Left ventricle myocardium inferior (tissue), 1 donor: Measurements from ENCODE around the gene HOXA3. TPM values are rescaled to one million over a fixed set of nuclear protein-coding genes. Genes with fewer than 3 reads are reported as not detected.

ENCODE experiments used
- DNase-seq: peaks from one replicate; pipeline ENCODE4 v3.0.0-alpha.2; 2020
- H3K27ac ChIP-seq: fragments of 200-600 bp; replicated peaks from 2 replicates; pipeline ENCODE4 v1.8.0; 2021
- H3K27me3 ChIP-seq: fragments of 200-600 bp; 2 replicates; pipeline ENCODE4 v1.8.0; 2021; ENCODE audit warnings: low read depth
- H3K36me3 ChIP-seq: fragments of 200-600 bp; 2 replicates; pipeline ENCODE4 v1.8.0; 2021
- H3K4me1 ChIP-seq: fragments of 200-600 bp; 2 replicates; pipeline ENCODE4 v1.8.0; 2021
- H3K4me3 ChIP-seq: fragments of 200-600 bp; 2 replicates; pipeline ENCODE4 v1.8.0; 2021; ENCODE audit warnings: mild to moderate bottlenecking, moderate library complexity
- H3K9me3 ChIP-seq: fragments of 200-600 bp; replicated peaks from 2 replicates; pipeline ENCODE4 v1.8.0; 2021
- intact Hi-C: fragments of 100-400 bp; cut with micrococcal nuclease; formaldehyde crosslinking; loops from one replicate; pipeline ENCODE4 v1.11.0; 2022
- total RNA-seq: library from RNA; stranded (reverse); fragmentation: NEBNext Ultra II Directional; extraction: Animal tissue kit (Norgen Biotek cat#: 25700); gene quantifications from one replicate; pipeline ENCODE4 v1.2.1, GENCODE V29; 2021
- TF ChIP-seq, protein P1 (sequence below): fragments of 200-600 bp; IDR thresholded peaks from 2 replicates; pipeline ENCODE4 v1.8.0; 2021; ENCODE audit warnings: antibody characterized with exemption, mild to moderate bottlenecking, borderline replicate concordance
- donor health status: DM: no; HTN: yes; CAD: no; lungs with severe emphysema.

HOXA3 gene
- total RNA-seq, 1 donor from 2014 or later, result not detected

DNA sequence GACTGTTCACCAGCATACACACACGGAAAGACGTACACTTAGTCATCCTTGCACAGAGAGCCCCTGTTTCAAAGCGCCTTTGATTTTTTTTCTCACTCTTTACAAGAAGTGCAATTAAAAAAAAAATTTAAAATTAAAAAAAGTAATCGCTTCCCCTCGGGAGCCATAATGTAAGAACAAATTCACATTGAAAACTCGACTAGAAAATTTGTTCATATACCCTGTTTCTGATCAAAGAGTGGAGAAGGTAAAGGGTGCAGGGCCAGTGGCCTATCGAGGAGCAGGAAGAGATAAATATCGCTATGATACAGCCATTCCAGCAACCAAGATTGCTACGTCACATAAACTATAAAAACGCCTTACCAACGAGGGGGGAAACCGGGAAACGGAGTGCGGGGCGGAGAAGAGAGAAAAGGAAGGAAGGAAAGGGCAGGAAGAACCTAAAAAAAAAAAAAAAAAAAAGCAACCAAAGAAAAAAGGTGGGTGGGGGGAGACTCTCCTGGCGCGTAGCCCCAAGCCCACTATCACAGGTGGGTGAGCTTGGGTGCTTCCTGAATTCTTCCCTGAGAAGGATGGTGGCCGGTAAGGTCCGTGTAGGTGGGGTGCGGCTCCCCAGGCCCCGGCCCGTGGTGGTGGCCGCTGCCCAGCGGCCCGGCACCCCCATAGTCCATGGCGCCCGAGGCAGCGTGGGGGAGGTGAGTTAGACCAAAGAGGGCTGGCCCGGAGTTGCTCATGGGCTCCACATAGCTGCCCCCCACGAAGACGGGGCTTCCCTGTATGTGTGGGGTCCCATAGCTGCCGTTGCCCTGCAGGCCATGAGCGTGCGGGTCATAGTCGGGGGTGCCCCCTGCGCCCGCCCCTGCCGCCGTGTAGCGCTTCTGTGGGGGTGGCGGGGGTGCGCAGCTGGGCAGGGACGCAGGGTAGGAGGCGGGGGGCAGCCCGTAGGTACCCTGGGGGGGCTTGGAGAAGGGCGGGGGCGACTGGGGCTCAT is 44.7 kb downstream of the HOXA3 start:
- peaks cover 100% of the 10 kb centered on the region for H3K27me3 ChIP-seq
- no peaks in the 10 kb centered on the region for H3K36me3 ChIP-seq
- no peak for DNase-seq
- H3K4me1 ChIP-seq, result peaks cover 22% of the 10 kb centered on the region
- TF ChIP-seq, protein P1, sequence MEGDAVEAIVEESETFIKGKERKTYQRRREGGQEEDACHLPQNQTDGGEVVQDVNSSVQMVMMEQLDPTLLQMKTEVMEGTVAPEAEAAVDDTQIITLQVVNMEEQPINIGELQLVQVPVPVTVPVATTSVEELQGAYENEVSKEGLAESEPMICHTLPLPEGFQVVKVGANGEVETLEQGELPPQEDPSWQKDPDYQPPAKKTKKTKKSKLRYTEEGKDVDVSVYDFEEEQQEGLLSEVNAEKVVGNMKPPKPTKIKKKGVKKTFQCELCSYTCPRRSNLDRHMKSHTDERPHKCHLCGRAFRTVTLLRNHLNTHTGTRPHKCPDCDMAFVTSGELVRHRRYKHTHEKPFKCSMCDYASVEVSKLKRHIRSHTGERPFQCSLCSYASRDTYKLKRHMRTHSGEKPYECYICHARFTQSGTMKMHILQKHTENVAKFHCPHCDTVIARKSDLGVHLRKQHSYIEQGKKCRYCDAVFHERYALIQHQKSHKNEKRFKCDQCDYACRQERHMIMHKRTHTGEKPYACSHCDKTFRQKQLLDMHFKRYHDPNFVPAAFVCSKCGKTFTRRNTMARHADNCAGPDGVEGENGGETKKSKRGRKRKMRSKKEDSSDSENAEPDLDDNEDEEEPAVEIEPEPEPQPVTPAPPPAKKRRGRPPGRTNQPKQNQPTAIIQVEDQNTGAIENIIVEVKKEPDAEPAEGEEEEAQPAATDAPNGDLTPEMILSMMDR, result no peak
- H3K4me3 ChIP-seq, result peak overlapping the region; percentile 50
- intact Hi-C loops, result no loop called here
- H3K27ac ChIP-seq, result peak overlapping the region; percentile 73
- no peaks in the 10 kb centered on the region for H3K9me3 ChIP-seq

DNA sequence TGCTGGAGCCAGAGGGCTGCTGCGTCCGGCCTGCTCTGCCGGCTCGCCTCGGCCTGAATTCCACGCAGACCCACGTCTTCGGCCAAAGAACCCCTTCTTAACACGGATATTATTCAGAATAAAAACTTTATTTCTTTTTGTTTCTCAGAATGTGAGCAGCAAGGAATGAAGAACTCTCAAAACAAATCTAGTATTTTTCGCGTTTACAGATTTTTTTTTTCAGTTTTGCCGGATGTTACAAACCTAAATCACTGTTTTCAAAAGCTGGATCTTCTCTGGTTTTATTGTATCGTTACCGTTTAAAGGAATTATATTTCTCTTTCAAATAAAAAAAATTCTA is 45.5 kb downstream of the HOXA3 start:
- peaks cover 22% of the 10 kb centered on the region for H3K4me1 ChIP-seq
- peak overlapping the region; percentile 50 for H3K4me3 ChIP-seq
- H3K9me3 ChIP-seq, result no peaks in the 10 kb centered on the region
- H3K27ac ChIP-seq, result peak overlapping the region; percentile 73
- DNase-seq, result no peak
- TF ChIP-seq, protein P1, result no peak
- peaks cover 100% of the 10 kb centered on the region for H3K27me3 ChIP-seq
- no peaks in the 10 kb centered on the region for H3K36me3 ChIP-seq
- intact Hi-C loops, result no loop called here

DNA sequence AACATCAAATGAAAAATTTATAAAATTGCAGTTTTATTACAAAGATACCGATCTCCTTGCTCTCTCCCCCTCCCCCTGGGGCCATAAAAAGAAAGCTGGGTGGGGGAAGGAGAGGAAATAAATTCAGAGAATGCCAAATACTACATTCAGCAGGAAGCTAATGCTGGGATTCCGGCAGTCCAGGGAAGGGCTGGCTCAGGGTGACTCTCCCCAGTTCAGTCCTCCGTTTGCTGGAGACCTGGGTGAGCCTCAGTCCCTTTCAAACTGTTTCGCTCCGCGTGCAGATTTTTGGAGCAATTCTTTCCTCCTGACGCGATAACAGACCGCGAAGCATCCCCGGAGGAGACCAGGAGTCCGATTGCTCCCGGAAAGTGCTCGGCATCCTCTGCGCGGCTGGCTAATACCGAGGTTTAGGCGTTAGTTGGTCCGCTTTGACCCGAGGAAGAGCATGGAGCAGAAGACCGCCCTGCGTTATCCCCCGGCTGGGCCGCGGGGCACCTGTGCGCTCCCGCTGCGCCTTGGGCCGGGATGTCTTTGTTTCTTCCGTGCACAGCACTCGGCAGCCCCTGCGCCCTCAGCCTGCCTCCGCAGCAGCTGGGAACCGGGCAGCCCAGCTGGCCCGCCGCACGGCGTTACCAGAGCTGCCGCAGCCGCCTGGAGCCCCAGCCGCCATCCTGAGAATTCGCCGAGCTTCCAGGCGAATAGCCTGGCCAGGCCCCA is 46.0 kb downstream of the HOXA3 start:
- TF ChIP-seq, protein P1, result no peak
- no peak for DNase-seq
- Histone ChIP-seq H3K27ac (peak overlapping the region; percentile 73), H3K36me3 (no peaks in the 10 kb centered on the region), H3K4me1 (peaks cover 25% of the 10 kb centered on the region), H3K27me3 (peaks cover 100% of the 10 kb centered on the region), H3K4me3 (peak overlapping the region; percentile 50), H3K9me3 (no peaks in the 10 kb centered on the region)
- intact Hi-C loops, result no loop called here

DNA sequence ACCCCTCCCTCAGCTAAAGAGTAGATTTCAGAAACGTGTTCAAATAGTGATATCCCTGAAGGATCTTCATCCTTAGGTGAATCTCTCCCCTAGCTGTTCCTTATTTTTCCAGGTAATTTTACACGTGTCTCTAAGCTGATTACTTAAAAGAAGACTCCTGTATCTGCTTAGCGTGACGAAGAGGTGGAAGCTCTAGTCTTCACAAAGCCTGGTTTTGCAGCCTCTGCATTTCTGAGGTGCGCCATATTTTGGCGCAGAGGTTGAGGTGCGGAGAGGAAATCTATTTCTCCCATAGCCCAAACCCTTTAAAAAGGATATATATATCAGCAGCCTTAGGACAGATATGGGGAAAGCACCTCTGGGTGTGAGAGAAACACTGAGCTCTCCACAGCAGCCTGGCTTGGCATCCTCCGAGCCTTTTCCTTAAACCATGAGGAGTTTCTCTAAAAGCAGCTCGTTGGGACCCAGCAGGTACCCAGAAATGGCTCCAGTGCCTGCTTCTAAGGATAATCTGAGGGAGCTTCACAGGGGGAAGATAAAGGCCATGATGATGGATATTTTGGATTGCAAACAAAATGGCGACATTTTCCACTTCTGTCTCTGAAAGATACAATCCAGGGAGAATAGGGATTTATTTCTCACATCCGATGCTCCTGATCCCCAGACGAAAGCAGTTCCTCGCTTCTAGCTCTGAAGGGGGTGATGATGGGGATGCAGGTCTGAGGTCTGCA is 46.9 kb downstream of the HOXA3 start:
- no peak for DNase-seq
- Histone ChIP-seq H3K4me1 (peaks cover 28% of the 10 kb centered on the region), H3K9me3 (no peaks in the 10 kb centered on the region), H3K36me3 (no peaks in the 10 kb centered on the region), H3K4me3 (no peak overlapping the region), H3K27me3 (peaks cover 100% of the 10 kb centered on the region), H3K27ac (no peak overlapping the region)
- TF ChIP-seq, protein P1, result no peak
- intact Hi-C loops, result no loop called here

DNA sequence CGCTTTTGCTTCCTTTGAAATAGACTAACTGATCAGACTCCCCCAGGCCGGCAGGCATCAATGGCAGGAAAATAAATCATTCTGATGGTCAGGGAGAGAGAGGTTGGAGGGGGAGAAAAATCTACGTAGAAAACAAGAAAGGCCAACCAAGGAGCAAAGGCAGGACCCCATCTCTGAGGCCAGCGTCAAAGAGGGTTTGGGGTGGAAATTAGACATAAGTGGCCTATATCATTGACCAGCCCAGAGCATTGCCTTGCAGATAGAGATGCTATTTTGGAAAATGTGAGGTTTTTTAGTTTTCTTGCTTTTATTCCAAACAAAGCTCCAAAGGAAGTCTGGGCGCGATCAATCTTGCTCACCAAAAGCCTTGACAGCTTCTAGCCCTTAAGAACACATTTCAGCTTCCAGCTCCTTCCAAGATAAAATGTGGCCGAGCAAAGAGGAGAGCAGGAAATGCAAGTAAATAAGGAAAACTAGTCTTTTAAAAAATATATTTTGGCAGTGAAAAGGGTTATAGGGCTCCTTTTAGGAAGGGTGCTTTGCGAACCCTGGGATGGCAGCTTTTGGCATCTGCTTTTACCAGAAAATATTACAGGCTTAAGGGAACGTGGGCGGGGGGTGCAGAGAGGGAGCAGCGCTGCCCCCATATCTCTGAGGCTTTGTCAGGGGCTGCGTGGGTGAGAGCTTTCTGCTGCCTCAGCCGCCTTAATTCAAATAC is 47.9 kb downstream of the HOXA3 start:
- DNase-seq, result no peak
- intact Hi-C loops, result no loop called here

More for the DNA sequence above, 47.9 kb downstream of the HOXA3 start:
- H3K9me3 ChIP-seq, result no peaks in the 10 kb centered on the region
- H3K27ac ChIP-seq, result peak overlapping the region; percentile 43
- peak overlapping the region; percentile 48 for H3K4me3 ChIP-seq
- H3K36me3 ChIP-seq, result no peaks in the 10 kb centered on the region
- H3K27me3 ChIP-seq, result peaks cover 100% of the 10 kb centered on the region
- TF ChIP-seq, protein P1, result no peak
- peaks cover 26% of the 10 kb centered on the region for H3K4me1 ChIP-seq
